Vagina (tissue), 2 donors: Measurements from ENCODE around the gene SENP1. TPM values are rescaled to one million over a fixed set of nuclear protein-coding genes. Genes with fewer than 3 reads are reported as not detected.

Experiments
- DNase-seq, 2 donors: peaks; one replicate each; pipeline ENCODE4 v3.0.0-alpha.2; 2017; ENCODE audit errors: extremely low spot score in 2 of 2
- H3K27ac ChIP-seq: fragments of 200-600 bp; sonication (generic); one replicate; pipeline ENCODE4 v1.5.1; 2019
- H3K27me3 ChIP-seq: fragments of 200-600 bp; sonication (generic); one replicate; pipeline ENCODE4 v1.5.1; 2019
- H3K36me3 ChIP-seq, 2 donors: fragments of 200-600 bp; sonication (generic); one replicate each; pipeline ENCODE4 v1.5.1; 2017 to 2019
- H3K4me1 ChIP-seq: fragments of 200-600 bp; sonication (generic); one replicate; pipeline ENCODE4 v1.5.1; 2019
- H3K4me3 ChIP-seq, 2 donors: fragments of 200-600 bp; sonication (generic); 1 replicate in 1 of 2; 2 replicates in 1 of 2; pipeline ENCODE4 v1.5.1; 2016 to 2019
- H3K9me3 ChIP-seq: fragments of 200-600 bp; sonication (generic); one replicate; pipeline ENCODE4 v1.5.1; 2019
- CTCF ChIP-seq, 3 experiments: fragments of 450-650 bp in 2 of 3; fragments of 200-600 bp in 1 of 3; sonication (generic) in 1 of 3; IDR thresholded peaks; one replicate each; pipeline ENCODE4 v1.5.1; 2017 to 2019; ENCODE audit warnings: antibody characterized with exemption in 3 of 3, mild to moderate bottlenecking in 2 of 3, moderate library complexity in 2 of 3
- POLR2A ChIP-seq, 2 donors: fragments of 450-650 bp; IDR thresholded peaks; one replicate each; pipeline ENCODE4 v1.6.1; 2017; ENCODE audit warnings: antibody characterized with exemption in 2 of 2, mild to moderate bottlenecking in 2 of 2, moderate library complexity in 2 of 2
- POLR2AphosphoS5 ChIP-seq, 2 donors: sonication (generic); formaldehyde crosslinking; IDR thresholded peaks; one replicate each; pipeline ENCODE4 v1.9.0; 2017; ENCODE audit warnings: antibody characterized with exemption in 2 of 2, mild to moderate bottlenecking in 2 of 2, low read depth in 1 of 2; ENCODE audit not compliant: insufficient read depth in 1 of 2
- intact Hi-C: fragments of 100-400 bp; cut with DNase I; formaldehyde crosslinking; loops from one replicate; pipeline ENCODE4 v1.15.1; 2023
- total RNA-seq: library from RNA; depleted of rRNA; stranded (reverse); fragments of >200 nt; gene quantifications from one replicate; pipeline ENCODE4 v1.2.3, GENCODE V29; 2016

SENP1 gene
- total RNA-seq, 1 donor from 2014 or later = 21.4 TPM

- Histone ChIP-seq H3K4me3 (no peak overlapping the region), H3K27ac (no peak overlapping the region), H3K27me3 (no peaks in the 10 kb centered on the region), H3K9me3 (no peaks in the 10 kb centered on the region), H3K4me1 (peaks cover 28% of the 10 kb centered on the region), H3K36me3 (peaks cover 0 to 14% of the 10 kb centered on the region in 2 donors)
- no peak for DNase-seq
- TF ChIP-seq CTCF (IDR thresholded peaks at IDR 0.05) = no peak
- no peak for TF ChIP-seq POLR2AphosphoS5 (IDR thresholded peaks at IDR 0.05; ENCODE audit: insufficient read depth in 1 of 2, low read depth in 1 of 2)
- TF ChIP-seq POLR2A (IDR thresholded peaks at IDR 0.05) = no peak
- intact Hi-C loops = no loop called here
Measured at GRCh38 chr12:48122065-48122834, 16.4 kb upstream of the SENP1 start.

GRCh38 chr12:48121522-48121921 is 15.6 kb upstream of the SENP1 start:
- Histone ChIP-seq H3K27ac (no peak overlapping the region), H3K36me3 (peaks cover 0 to 13% of the 10 kb centered on the region in 2 donors), H3K27me3 (no peaks in the 10 kb centered on the region), H3K9me3 (no peaks in the 10 kb centered on the region), H3K4me3 (no peak overlapping the region), H3K4me1 (peaks cover 28% of the 10 kb centered on the region)
- intact Hi-C loops = no loop called here
- no peak for DNase-seq
- no peak for TF ChIP-seq CTCF (IDR thresholded peaks at IDR 0.05)
- no peak for TF ChIP-seq POLR2AphosphoS5 (IDR thresholded peaks at IDR 0.05; ENCODE audit: insufficient read depth in 1 of 2, low read depth in 1 of 2)
- TF ChIP-seq POLR2A (IDR thresholded peaks at IDR 0.05) = no peak

- TF ChIP-seq CTCF (IDR thresholded peaks at IDR 0.05) (no peak), POLR2AphosphoS5 (IDR thresholded peaks at IDR 0.05; ENCODE audit: insufficient read depth in 1 of 2, low read depth in 1 of 2) (no peak), POLR2A (IDR thresholded peaks at IDR 0.05) (no peak)
- Histone ChIP-seq H3K4me3 (peak overlapping the region; percentile 52 to 71), H3K27me3 (no peaks in the 10 kb centered on the region), H3K9me3 (no peaks in the 10 kb centered on the region), H3K27ac (peak overlapping the region; percentile 82), H3K4me1 (peaks cover 28% of the 10 kb centered on the region), H3K36me3 (peaks cover 0 to 4% of the 10 kb centered on the region in 2 donors)
- DNase-seq = no peak
- intact Hi-C loops = no loop called here
Measured at GRCh38 chr12:48119834-48120195, 13.9 kb upstream of the SENP1 start.

GRCh38 chr12:48119078-48119833 is 13.4 kb upstream of the SENP1 start, which contains the start of gene PFKM:
Gene PFKM, plus strand, starts transcription at chr12:48119364. Its CDS starts 3,411 bp downstream, at chr12:48122775.
- TF ChIP-seq POLR2A (IDR thresholded peaks at IDR 0.05) (peak in 1 of 2 donors; percentile 17), POLR2AphosphoS5 (IDR thresholded peaks at IDR 0.05; ENCODE audit: insufficient read depth in 1 of 2, low read depth in 1 of 2) (peak; percentile 27 to 59), CTCF (IDR thresholded peaks at IDR 0.05) (no peak)
- peak in 1 of 2 donors; percentile 92 for DNase-seq
- H3K36me3 ChIP-seq = peaks cover 0 to 4% of the 10 kb centered on the region in 2 donors
- H3K4me1 ChIP-seq = peaks cover 28% of the 10 kb centered on the region
- peak within 1 kb of the TSS; percentile 82 for H3K27ac ChIP-seq
- peak within 1 kb of the TSS; percentile 52 to 71 for H3K4me3 ChIP-seq
- H3K9me3 ChIP-seq = no peaks in the 10 kb centered on the region
- intact Hi-C loops = no loop called here
- H3K27me3 ChIP-seq = no peaks in the 10 kb centered on the region
